ENCODE measurements around the gene APBA2. TPM values are rescaled to one million over a fixed set of nuclear protein-coding genes. Genes with fewer than 3 reads are reported as not detected.

The APBA2 gene
- total RNA-seq, 1 donor from 2014 or later, result 41.0 TPM

GRCh38 chr15:28944696-28945300 lies 59.0 kb downstream of the APBA2 start:
- H3K27ac Mint-ChIP-seq, result no peak overlapping the region
- DNase-seq (ENCODE audit: low spot score, unreplicated experiment), result no peak
- TF ChIP-seq, protein P1, sequence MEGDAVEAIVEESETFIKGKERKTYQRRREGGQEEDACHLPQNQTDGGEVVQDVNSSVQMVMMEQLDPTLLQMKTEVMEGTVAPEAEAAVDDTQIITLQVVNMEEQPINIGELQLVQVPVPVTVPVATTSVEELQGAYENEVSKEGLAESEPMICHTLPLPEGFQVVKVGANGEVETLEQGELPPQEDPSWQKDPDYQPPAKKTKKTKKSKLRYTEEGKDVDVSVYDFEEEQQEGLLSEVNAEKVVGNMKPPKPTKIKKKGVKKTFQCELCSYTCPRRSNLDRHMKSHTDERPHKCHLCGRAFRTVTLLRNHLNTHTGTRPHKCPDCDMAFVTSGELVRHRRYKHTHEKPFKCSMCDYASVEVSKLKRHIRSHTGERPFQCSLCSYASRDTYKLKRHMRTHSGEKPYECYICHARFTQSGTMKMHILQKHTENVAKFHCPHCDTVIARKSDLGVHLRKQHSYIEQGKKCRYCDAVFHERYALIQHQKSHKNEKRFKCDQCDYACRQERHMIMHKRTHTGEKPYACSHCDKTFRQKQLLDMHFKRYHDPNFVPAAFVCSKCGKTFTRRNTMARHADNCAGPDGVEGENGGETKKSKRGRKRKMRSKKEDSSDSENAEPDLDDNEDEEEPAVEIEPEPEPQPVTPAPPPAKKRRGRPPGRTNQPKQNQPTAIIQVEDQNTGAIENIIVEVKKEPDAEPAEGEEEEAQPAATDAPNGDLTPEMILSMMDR (IDR thresholded peaks at IDR 0.05; ENCODE audit: unreplicated experiment), result no peak
- H3K4me1 Mint-ChIP-seq (ENCODE audit: low read depth), result peaks cover 6% of the 10 kb centered on the region
- H3K9me3 Mint-ChIP-seq (ENCODE audit: low read depth), result no peaks in the 10 kb centered on the region
- H3K4me3 Mint-ChIP-seq (ENCODE audit: low read depth), result no peak overlapping the region
- no peaks in the 10 kb centered on the region for H3K27me3 Mint-ChIP-seq
- peaks cover 12% of the 10 kb centered on the region for H3K36me3 Mint-ChIP-seq (ENCODE audit: insufficient read depth)

- Mint-ChIP-seq H3K27ac (no peak overlapping the region), H3K9me3 (ENCODE audit: low read depth) (no peaks in the 10 kb centered on the region), H3K27me3 (no peaks in the 10 kb centered on the region), H3K36me3 (ENCODE audit: insufficient read depth) (peaks cover 11% of the 10 kb centered on the region), H3K4me1 (ENCODE audit: low read depth) (peaks cover 6% of the 10 kb centered on the region), H3K4me3 (ENCODE audit: low read depth) (no peak overlapping the region)
- TF ChIP-seq, protein P1 (IDR thresholded peaks at IDR 0.05; ENCODE audit: unreplicated experiment), result no peak
- DNase-seq (ENCODE audit: low spot score, unreplicated experiment), result no peak
These were observed 60.0 kb downstream of the APBA2 start for GRCh38 chr15:28945626-28946230.

DNA sequence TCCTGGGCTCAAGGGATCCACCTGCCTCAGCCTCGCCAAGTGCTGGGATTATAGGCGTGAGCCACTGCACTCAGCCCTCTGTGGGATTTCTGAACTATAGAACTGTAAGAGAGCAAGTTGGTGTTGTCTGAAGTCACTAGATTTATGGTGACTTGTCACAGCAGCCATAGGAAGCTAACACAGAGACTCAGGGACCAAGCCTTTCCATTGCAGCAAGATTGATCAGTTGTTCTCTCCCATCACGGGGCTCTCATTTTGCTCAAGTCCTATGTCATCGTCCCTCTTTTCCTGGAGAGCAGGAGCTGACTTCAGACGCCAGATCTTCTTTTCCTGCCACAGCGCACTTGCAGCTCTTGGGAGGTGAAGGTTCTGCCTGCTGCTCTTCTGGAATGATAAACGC lies 61.0 kb downstream of the APBA2 start:
- H3K9me3 Mint-ChIP-seq (ENCODE audit: low read depth), result no peaks in the 10 kb centered on the region
- H3K4me1 Mint-ChIP-seq (ENCODE audit: low read depth), result peaks cover 6% of the 10 kb centered on the region
- TF ChIP-seq, protein P1 (IDR thresholded peaks at IDR 0.05; ENCODE audit: unreplicated experiment), result no peak
- H3K36me3 Mint-ChIP-seq (ENCODE audit: insufficient read depth), result peaks cover 6% of the 10 kb centered on the region
- H3K4me3 Mint-ChIP-seq (ENCODE audit: low read depth), result no peak overlapping the region
- H3K27ac Mint-ChIP-seq, result no peak overlapping the region
- no peaks in the 10 kb centered on the region for H3K27me3 Mint-ChIP-seq
- no peak for DNase-seq (ENCODE audit: low spot score, unreplicated experiment)

DNA sequence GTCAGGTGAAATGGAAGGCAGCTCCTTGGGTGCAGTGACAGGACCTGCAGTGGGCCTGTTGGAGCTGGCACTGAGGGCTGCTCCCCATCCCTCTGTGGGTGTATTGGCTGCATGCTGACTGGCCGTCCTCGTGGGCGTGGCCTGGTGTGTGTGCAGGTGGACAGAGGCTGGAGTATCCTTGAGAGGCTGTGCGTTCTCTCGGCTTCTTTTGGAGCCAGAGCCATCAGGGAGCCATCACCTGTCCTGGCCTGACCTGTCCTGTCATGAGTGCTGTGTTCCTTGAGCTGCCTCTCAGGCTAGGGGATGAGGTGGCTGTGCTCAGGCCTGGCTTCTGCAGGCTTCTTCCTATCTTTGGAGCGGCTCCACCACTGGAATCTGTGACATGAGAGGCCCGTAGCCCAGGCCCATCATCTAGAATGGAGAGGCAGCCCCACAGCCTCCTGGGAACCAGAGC lies 61.5 kb downstream of the APBA2 start:
- Mint-ChIP-seq H3K27me3 (no peaks in the 10 kb centered on the region), H3K27ac (no peak overlapping the region), H3K4me3 (ENCODE audit: low read depth) (no peak overlapping the region), H3K4me1 (ENCODE audit: low read depth) (peaks cover 6% of the 10 kb centered on the region), H3K36me3 (ENCODE audit: insufficient read depth) (peaks cover 5% of the 10 kb centered on the region), H3K9me3 (ENCODE audit: low read depth) (no peaks in the 10 kb centered on the region)
- TF ChIP-seq, protein P1 (IDR thresholded peaks at IDR 0.05; ENCODE audit: unreplicated experiment), result no peak
- DNase-seq (ENCODE audit: low spot score, unreplicated experiment), result no peak

- TF ChIP-seq, protein P1 (IDR thresholded peaks at IDR 0.05; ENCODE audit: unreplicated experiment), result no peak
- no peaks in the 10 kb centered on the region for H3K27me3 Mint-ChIP-seq
- no peaks in the 10 kb centered on the region for H3K9me3 Mint-ChIP-seq (ENCODE audit: low read depth)
- no peak overlapping the region for H3K27ac Mint-ChIP-seq
- DNase-seq (ENCODE audit: low spot score, unreplicated experiment), result no peak
- H3K4me3 Mint-ChIP-seq (ENCODE audit: low read depth), result no peak overlapping the region
- H3K36me3 Mint-ChIP-seq (ENCODE audit: insufficient read depth), result peaks cover 5% of the 10 kb centered on the region
- peaks cover 6% of the 10 kb centered on the region for H3K4me1 Mint-ChIP-seq (ENCODE audit: low read depth)
These were observed 62.3 kb downstream of the APBA2 start for GRCh38 chr15:28948036-28948435.

Data from progenitor cell of endocrine pancreas (in vitro differentiated cells).